GM18519 (cell line): ENCODE data around the gene UNC5C.

Experiments used
- ATAC-seq: cut with Tn5 transposase; IDR thresholded peaks from one replicate; pipeline ENCODE4 v1.9.1; 2021; ENCODE audit warnings: mild to moderate bottlenecking, moderate library complexity; ENCODE audit not compliant: unreplicated experiment, low FRiP score

The UNC5C gene

GRCh38 chr4:95470622-95471021 lies 78.2 kb downstream of the UNC5C start:
- ATAC-seq = no peak

- no peak for ATAC-seq
Measured at GRCh38 chr4:95469617-95470016, 79.2 kb downstream of the UNC5C start.

- no peak for ATAC-seq
Measured at GRCh38 chr4:95466791-95467190, 82.0 kb downstream of the UNC5C start.

- no peak for ATAC-seq
Measured at GRCh38 chr4:95465010-95465409, 83.8 kb downstream of the UNC5C start.

GRCh38 chr4:95462921-95463320 lies 85.9 kb downstream of the UNC5C start:
- ATAC-seq = no peak

GRCh38 chr4:95457353-95457752 lies 91.4 kb downstream of the UNC5C start:
- no peak for ATAC-seq

- ATAC-seq = no peak
Measured at GRCh38 chr4:95450294-95450693, 98.5 kb downstream of the UNC5C start.

GRCh38 chr4:95446173-95446572 lies 102.6 kb downstream of the UNC5C start:
- no peak for ATAC-seq

GRCh38 chr4:95445251-95445650 lies 103.5 kb downstream of the UNC5C start:
- ATAC-seq = no peak

GRCh38 chr4:95444812-95445211 lies 104.0 kb downstream of the UNC5C start:
- no peak for ATAC-seq

GRCh38 chr4:95439896-95440295 lies 108.9 kb downstream of the UNC5C start:
- ATAC-seq = no peak

GRCh38 chr4:95439071-95439470 lies 109.7 kb downstream of the UNC5C start:
- ATAC-seq = no peak

- no peak for ATAC-seq
Measured at GRCh38 chr4:95432466-95432865, 116.3 kb downstream of the UNC5C start.

- no peak for ATAC-seq
Measured at GRCh38 chr4:95431678-95432077, 117.1 kb downstream of the UNC5C start.

- no peak for ATAC-seq
Measured at GRCh38 chr4:95429416-95429815, 119.4 kb downstream of the UNC5C start.

- ATAC-seq = no peak
Measured at GRCh38 chr4:95428291-95429070, 120.3 kb downstream of the UNC5C start.

GRCh38 chr4:95426455-95426854 lies 122.3 kb downstream of the UNC5C start:
- no peak for ATAC-seq

- no peak for ATAC-seq
Measured at GRCh38 chr4:95422436-95422835, 126.3 kb downstream of the UNC5C start.

- ATAC-seq = no peak
Measured at GRCh38 chr4:95421869-95422268, 126.9 kb downstream of the UNC5C start.

GRCh38 chr4:95417531-95417930 lies 131.2 kb downstream of the UNC5C start:
- ATAC-seq = no peak

- ATAC-seq = no peak
Measured at GRCh38 chr4:95415346-95415771, 133.4 kb downstream of the UNC5C start.

- ATAC-seq = no peak
Measured at GRCh38 chr4:95411371-95412088, 137.2 kb downstream of the UNC5C start.
